HG02943 (cell line): Measurements from ENCODE around the gene ROR2.
"Not testable (repeated sequence)": the region's sequence is repeated elsewhere in the genome, so short reads cannot be mapped to it uniquely, and the experiment has no call there.

Experiments used
- ATAC-seq: cut with Tn5 transposase; IDR thresholded peaks from one replicate; pipeline ENCODE4 v1.9.1; 2021; ENCODE audit warnings: mild to moderate bottlenecking, low read depth, moderate library complexity; ENCODE audit not compliant: unreplicated experiment

Gene ROR2

DNA sequence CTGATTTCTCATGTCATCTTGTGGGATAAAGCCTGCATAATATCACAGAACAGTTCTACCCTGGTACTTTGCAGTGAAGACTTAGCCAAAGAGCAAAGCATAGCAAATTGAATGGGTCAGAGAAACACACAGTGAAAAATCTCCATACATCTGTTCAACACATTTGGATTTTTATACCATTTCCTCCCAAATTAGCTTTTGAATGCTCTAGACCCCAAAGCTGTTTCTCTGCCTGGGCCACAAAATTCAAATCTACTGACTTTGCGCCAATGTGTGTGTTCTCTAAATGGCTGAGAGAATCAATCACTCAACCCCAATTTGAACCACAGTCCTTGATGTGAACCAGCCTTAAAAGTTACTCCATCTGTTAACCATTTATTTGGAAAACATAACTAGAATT, 289.5 kb downstream of the ROR2 start:
- no peak for ATAC-seq

- ATAC-seq: no peak
Measured at GRCh38 chr9:91659529-91660495, 290.2 kb downstream of the ROR2 start.

DNA sequence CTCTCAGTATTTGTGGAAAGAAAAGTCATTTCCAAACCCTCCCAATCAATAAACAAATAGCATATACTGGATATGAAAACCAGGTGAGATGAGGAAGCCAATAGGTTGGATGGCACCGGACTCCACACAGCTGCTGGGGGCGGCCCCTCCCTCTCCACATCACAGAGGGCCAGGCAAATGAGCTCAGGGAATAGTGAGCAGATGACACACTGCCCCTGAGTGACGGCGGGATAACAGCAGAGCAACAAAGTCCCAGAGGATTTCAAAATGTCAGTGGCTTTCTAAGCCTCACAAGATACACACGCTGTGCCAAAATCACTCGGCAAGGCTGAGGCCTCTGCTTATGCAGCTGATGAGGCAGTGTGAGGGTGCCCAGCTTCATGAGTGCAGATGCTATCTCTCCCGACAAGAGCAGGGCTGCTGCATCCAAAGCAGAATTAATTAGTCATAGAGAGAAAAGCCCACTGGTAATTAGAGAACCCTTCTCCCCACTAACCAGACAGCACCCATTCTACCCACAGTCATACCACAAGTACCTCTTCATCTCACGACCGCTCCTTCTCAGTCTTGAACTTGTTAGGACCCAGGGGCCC, 291.4 kb downstream of the ROR2 start:
- no peak for ATAC-seq

DNA sequence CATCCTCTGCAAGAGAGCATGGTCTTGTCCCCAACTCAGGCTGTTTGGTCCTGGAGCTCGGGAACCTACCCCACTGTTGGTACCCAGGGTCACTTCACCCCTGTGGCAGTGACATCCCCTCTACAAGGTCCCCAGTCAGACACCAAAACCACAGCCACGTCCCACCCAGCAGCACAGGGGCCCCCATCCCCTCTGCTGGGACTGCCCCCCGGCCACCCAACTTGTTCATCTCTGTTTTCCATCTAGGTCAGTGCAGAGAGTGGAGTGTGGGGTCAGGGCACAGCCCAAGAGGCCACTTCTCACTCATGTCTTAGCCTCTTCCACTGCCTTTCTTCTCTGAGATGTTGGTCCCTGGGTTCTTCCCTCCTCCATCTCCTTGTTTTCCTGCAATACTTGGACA, 292.5 kb downstream of the ROR2 start:
- no peak for ATAC-seq

- no peak for ATAC-seq
Measured at GRCh38 chr9:91655658-91656057, 294.4 kb downstream of the ROR2 start.

DNA sequence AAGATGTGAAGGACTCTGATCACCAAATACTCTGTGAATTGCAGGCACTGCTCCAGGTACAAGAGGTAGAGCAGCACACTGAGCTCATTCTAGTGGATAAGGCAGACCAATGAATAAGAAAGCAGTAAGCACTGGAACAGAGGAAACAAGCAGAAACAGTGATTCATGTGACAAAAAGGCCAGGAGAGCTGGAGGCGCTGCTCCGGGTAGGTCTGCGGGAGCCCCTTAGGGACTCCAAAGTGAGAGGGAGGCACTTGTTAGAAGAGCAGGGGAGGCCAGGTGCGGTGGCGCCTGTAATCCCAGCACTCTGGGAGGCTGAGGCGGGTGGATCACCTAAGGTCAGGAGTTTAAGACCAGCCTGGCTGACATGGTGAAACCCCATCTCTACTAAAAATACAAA, 294.8 kb downstream of the ROR2 start:
- no peak for ATAC-seq

- no peak for ATAC-seq
Measured at GRCh38 chr9:91654527-91654926, 295.5 kb downstream of the ROR2 start.

DNA sequence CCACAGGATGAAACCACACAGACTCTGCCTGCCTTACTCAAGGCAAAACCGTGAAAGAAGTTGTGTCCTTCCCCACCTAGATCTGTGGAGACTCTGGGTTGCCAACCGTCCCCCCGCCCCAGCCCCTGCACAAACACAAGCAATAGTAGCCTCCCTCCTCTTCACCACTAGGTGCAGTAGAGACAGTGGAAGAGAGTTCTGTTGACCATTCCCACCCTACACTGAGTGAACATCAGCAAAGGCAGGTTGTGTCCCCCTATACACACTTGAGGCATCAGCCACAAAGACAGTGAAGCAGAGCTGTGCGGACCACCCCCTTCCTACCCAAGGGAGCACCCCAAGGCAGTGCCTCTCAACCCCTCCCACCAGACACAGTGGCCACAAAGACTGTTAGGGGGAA, 302.7 kb downstream of the ROR2 start:
- ATAC-seq: no peak

GRCh38 chr9:91646702-91647101, 303.3 kb downstream of the ROR2 start:
- no peak for ATAC-seq

GRCh38 chr9:91644433-91644832, 305.6 kb downstream of the ROR2 start:
- no peak for ATAC-seq

- ATAC-seq: no peak
Measured at GRCh38 chr9:91643481-91644077, 306.4 kb downstream of the ROR2 start.

- ATAC-seq: no peak
Measured at GRCh38 chr9:91642771-91643170, 307.3 kb downstream of the ROR2 start.

DNA sequence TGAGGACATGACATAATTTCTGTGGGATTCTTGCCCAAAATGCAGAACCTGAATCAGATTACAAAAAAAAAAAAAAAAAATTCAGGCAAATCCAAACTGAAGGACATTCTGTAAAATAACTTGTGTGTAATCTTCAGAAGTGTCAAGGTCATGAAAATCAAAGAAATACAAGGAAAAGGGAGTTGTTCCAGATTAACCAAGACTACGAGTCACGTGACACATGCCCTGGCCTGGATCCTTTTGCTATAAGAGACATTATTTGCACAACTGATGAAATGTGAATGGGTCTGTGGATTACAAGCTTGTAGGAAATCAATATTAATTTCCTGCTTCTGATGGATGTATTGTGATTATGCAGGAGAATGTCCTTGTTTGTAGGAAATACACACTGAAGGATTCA, 309.6 kb downstream of the ROR2 start:
- no peak for ATAC-seq

- ATAC-seq: no peak
Measured at GRCh38 chr9:91639054-91639453, 311.0 kb downstream of the ROR2 start.

- ATAC-seq: not testable (repeated sequence)
Measured at GRCh38 chr9:91634832-91635231, 315.2 kb downstream of the ROR2 start.

DNA sequence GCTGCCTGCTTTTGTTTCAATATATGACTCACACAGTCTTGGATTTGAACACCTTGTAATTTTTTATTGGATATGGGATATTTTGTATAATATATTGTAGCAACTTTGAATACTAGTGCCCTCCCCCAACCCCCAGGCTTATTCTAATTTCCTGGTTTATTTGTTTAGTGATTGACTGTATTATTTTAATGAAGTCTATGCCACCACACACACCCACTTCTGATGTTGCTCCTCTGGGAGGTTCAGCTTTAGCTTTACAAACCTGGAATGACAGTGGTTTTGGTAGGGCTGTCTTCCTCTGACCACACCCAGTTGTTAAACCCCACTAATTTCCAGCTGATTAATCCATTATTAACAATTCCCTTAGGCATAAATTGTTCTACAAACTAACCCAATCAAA, 320.3 kb downstream of the ROR2 start:
- ATAC-seq: no peak

DNA sequence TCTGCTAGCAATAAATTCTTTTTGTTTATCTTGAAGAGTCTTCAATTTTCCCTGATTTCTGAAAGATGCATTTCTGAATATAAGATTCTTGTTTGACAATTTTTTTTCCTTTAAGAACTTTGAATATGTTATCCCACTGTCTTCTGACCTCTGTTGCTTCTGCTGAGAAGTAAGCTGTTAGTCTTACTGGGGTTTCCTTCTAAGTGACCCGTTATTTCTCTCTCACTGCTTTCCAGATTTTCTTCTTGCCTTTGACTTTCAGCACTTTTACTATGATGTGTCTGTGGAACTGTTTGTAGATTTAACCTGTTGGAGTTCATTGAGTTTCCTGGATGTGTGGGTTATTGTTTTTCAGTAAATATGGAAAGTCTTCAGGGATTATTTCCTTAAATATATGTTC, 321.1 kb downstream of the ROR2 start:
- no peak for ATAC-seq

DNA sequence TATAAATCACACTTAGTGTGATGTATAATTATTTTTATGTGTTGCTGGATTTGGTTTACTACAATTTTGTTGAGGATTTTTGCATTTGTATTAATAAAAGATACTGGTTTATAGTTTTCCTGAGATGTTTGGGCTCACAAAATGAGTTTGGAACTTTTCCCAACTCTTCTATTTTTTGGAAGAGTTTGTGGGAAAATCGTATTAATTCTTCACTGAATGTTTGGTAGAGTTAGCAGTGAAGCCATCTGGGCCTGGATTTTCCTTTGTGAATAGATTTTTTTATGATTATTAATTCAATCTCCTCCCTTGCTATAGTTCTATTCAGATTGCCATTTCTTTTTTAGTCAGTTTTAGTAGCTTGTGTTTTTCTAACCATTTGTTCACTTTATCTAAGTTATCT, 324.7 kb downstream of the ROR2 start:
- no peak for ATAC-seq

GRCh38 chr9:91623004-91623403, 327.0 kb downstream of the ROR2 start:
- ATAC-seq: no peak

GRCh38 chr9:91622121-91622520, 327.9 kb downstream of the ROR2 start:
- not testable (repeated sequence) for ATAC-seq

DNA sequence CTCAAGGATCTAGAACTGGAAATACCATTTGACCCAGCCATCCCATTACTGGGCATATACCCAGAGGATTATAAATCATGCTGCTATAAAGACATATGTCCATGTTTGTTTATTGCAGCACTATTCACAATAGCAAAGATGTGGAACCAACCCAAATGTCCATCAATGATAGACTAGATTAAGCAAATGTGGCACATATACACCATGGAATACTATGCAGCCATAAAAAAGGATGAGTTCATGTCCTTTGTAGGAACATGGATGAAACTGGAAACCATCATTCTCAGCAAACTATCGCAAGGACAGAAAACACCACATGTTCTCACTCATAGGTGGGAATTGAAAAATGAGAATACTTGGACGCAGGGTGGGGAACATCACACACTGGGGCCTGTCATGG, 336.0 kb downstream of the ROR2 start:
- not testable (repeated sequence) for ATAC-seq

- no peak for ATAC-seq
Measured at GRCh38 chr9:91611582-91611981, 338.4 kb downstream of the ROR2 start.
